Osteoblast (primary cell): ENCODE data around the gene SH3GL2. TPM values are rescaled to one million over a fixed set of nuclear protein-coding genes. Genes with fewer than 3 reads are reported as not detected.

ENCODE experiments used
- DNase-seq: peaks from one replicate; pipeline ENCODE4 v3.0.0; 2011; ENCODE audit warnings: low spot score, mixed read lengths; ENCODE audit not compliant: insufficient read length; ENCODE audit errors: missing footprints
- H2AFZ ChIP-seq: 2 replicates; pipeline ENCODE4 v1.6.0; 2011; ENCODE audit warnings: mild to moderate bottlenecking, low read length
- H3K27ac ChIP-seq: 2 replicates; pipeline ENCODE4 v1.5.1; 2011; ENCODE audit warnings: mild to moderate bottlenecking, low read depth, low read length, moderate library complexity
- H3K27me3 ChIP-seq: 2 replicates; pipeline ENCODE4 v1.6.0; 2012; ENCODE audit warnings: mild to moderate bottlenecking, control low read depth, inconsistent platforms, low read length, moderate library complexity; ENCODE audit not compliant: insufficient read depth
- H3K36me3 ChIP-seq: 2 replicates; pipeline ENCODE4 v1.5.1; 2011; ENCODE audit warnings: mild to moderate bottlenecking, low read length, control low read depth, moderate library complexity; ENCODE audit not compliant: insufficient read depth
- H3K4me1 ChIP-seq: 2 replicates; pipeline ENCODE4 v1.5.1; 2011; ENCODE audit warnings: mild to moderate bottlenecking, low read length, control low read depth, moderate library complexity; ENCODE audit not compliant: insufficient read depth
- H3K4me2 ChIP-seq: 2 replicates; pipeline ENCODE4 v1.6.0; 2011; ENCODE audit warnings: mild to moderate bottlenecking, low read length; ENCODE audit not compliant: insufficient read depth
- H3K4me3 ChIP-seq: fragments of 200-600 bp; sonication (generic); 3 replicates; pipeline ENCODE4 v1.5.1; 2012; ENCODE audit warnings: mild to moderate bottlenecking, low read length, inconsistent platforms; ENCODE audit not compliant: insufficient read depth
- H3K79me2 ChIP-seq: 2 replicates; pipeline ENCODE4 v1.6.0; 2012; ENCODE audit warnings: mild to moderate bottlenecking, low read length, control low read depth, inconsistent platforms; ENCODE audit not compliant: insufficient read depth
- H3K9me3 ChIP-seq: 2 replicates; pipeline ENCODE4 v1.5.1; 2011; ENCODE audit warnings: low read depth, low read length, control low read depth
- H4K20me1 ChIP-seq: 2 replicates; pipeline ENCODE4 v1.6.0; 2012; ENCODE audit warnings: mild to moderate bottlenecking, low read length, control low read depth; ENCODE audit not compliant: insufficient read depth
- CTCF ChIP-seq: IDR thresholded peaks from 2 replicates; pipeline ENCODE4 v1.5.1; 2011; ENCODE audit warnings: mild to moderate bottlenecking, low read depth, low read length, moderate library complexity; ENCODE audit errors: extremely low read depth
- total RNA-seq: library from RNA; depleted of rRNA; stranded (reverse); fragments of >200 nt; gene quantifications from 2 replicates; pipeline ENCODE4 v1.2.3, GENCODE V29; 2012

Gene SH3GL2
- total RNA-seq, 1 donor = under 0.01 TPM

GRCh38 chr9:17739022-17739421 is 160.2 kb downstream of the SH3GL2 start:
- Histone ChIP-seq H3K4me1 (no peaks in the 10 kb centered on the region), H3K27ac (no peak overlapping the region), H2AFZ (no peak overlapping the region), H3K36me3 (no peaks in the 10 kb centered on the region), H3K4me2 (no peak overlapping the region), H4K20me1 (no peaks in the 10 kb centered on the region), H3K27me3 (no peaks in the 10 kb centered on the region), H3K79me2 (no peaks in the 10 kb centered on the region), H3K9me3 (no peaks in the 10 kb centered on the region), H3K4me3 (no peak overlapping the region)
- TF ChIP-seq CTCF = no peak
- DNase-seq = no peak

GRCh38 chr9:17739736-17740135 is 160.9 kb downstream of the SH3GL2 start:
- no peaks in the 10 kb centered on the region for H3K9me3 ChIP-seq
- H3K4me1 ChIP-seq = no peaks in the 10 kb centered on the region
- H3K27ac ChIP-seq = no peak overlapping the region
- no peak overlapping the region for H3K4me3 ChIP-seq
- H3K36me3 ChIP-seq = no peaks in the 10 kb centered on the region
- H3K27me3 ChIP-seq = no peaks in the 10 kb centered on the region
- no peak overlapping the region for H2AFZ ChIP-seq
- no peak overlapping the region for H3K4me2 ChIP-seq
- no peak for DNase-seq
- no peaks in the 10 kb centered on the region for H4K20me1 ChIP-seq
- H3K79me2 ChIP-seq = no peaks in the 10 kb centered on the region
- no peak for TF ChIP-seq CTCF

GRCh38 chr9:17742067-17742466 is 163.2 kb downstream of the SH3GL2 start:
- H3K4me1 ChIP-seq = no peaks in the 10 kb centered on the region
- no peaks in the 10 kb centered on the region for H3K79me2 ChIP-seq
- no peak overlapping the region for H3K4me2 ChIP-seq
- TF ChIP-seq CTCF = no peak
- no peaks in the 10 kb centered on the region for H3K9me3 ChIP-seq
- H4K20me1 ChIP-seq = no peaks in the 10 kb centered on the region
- no peaks in the 10 kb centered on the region for H3K36me3 ChIP-seq
- H3K4me3 ChIP-seq = no peak overlapping the region
- no peaks in the 10 kb centered on the region for H3K27me3 ChIP-seq
- H3K27ac ChIP-seq = no peak overlapping the region
- H2AFZ ChIP-seq = no peak overlapping the region
- DNase-seq = no peak

- Histone ChIP-seq H3K27me3 (no peaks in the 10 kb centered on the region), H3K4me3 (no peak overlapping the region), H2AFZ (no peak overlapping the region), H4K20me1 (no peaks in the 10 kb centered on the region), H3K36me3 (no peaks in the 10 kb centered on the region), H3K4me1 (no peaks in the 10 kb centered on the region), H3K27ac (no peak overlapping the region), H3K4me2 (no peak overlapping the region), H3K9me3 (no peaks in the 10 kb centered on the region), H3K79me2 (no peaks in the 10 kb centered on the region)
- DNase-seq = peak; percentile 26
- TF ChIP-seq CTCF = no peak
Measured at GRCh38 chr9:17744786-17745185, 165.9 kb downstream of the SH3GL2 start.
